GM21576 (cell line): ENCODE data around the gene MAB21L4.

Source experiments
- ATAC-seq: cut with Tn5 transposase; IDR thresholded peaks from one replicate; pipeline ENCODE4 v1.9.1; 2021; ENCODE audit warnings: mild to moderate bottlenecking, moderate library complexity; ENCODE audit not compliant: unreplicated experiment

The MAB21L4 gene

DNA sequence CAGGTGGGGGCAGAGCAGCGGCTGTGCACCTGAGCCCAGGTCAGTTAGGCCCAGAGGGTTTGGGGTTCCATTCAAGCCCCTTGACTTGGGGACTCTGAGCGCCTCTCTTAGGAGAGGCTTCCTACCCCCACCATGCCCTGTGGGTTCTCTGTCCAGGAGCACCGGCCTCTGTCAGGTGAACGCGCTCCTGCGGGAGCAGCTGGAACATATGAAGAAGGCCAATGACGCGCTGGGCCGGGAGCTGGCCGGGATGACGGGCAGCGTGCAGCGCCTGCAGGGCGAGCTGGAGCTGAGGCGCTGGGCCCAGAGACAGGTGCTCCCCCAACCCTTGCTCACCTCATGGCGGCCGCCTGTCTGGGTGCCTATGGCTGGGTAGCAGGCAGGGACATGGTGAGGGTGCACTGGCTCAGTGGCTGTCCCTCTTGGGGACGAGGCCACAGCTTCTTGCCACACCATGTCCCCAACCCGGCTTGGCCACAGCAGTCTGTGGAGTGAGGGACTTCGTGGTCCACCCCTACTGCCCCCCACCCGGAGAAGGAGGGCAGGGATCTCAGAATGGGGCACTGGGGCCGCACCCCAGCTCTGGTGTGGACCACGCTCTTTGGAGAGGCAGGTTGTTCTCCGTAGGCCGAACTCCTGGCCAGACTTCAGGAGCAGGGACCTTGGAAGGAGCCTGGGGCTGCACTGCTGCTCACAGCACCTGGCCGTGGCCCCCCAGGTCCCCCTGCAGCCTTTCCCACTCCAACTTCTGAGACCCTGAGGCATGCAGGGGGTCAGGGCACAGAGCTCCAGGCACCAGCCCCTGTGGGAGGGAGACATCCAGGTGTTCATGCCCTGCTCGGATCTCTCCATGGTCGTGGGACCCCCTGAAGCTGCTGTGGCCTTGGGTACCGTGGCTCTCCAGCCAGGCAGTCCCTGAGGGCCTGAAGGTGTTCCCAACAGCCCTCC is 29.9 kb upstream of the MAB21L4 start:
- ATAC-seq = no peak

DNA sequence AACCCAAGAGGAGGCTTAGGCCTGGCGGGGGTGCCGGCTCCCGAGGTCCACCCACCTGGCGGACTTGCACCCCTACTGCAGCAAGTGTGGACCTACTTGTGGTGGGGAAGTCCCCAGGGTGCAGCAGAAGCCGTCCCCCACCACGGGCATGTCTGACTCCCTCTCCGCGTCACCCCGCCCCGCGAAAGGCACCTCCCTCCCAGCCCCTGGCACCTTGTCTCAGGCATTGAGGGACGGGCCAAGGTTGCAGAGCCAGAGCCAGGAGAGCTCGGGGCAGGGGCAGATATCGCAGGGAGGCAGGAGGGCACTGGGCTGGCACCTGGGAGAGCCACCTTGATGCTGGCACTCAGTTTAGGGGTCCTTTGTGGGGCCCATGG is 29.2 kb upstream of the MAB21L4 start:
- ATAC-seq = no peak

DNA sequence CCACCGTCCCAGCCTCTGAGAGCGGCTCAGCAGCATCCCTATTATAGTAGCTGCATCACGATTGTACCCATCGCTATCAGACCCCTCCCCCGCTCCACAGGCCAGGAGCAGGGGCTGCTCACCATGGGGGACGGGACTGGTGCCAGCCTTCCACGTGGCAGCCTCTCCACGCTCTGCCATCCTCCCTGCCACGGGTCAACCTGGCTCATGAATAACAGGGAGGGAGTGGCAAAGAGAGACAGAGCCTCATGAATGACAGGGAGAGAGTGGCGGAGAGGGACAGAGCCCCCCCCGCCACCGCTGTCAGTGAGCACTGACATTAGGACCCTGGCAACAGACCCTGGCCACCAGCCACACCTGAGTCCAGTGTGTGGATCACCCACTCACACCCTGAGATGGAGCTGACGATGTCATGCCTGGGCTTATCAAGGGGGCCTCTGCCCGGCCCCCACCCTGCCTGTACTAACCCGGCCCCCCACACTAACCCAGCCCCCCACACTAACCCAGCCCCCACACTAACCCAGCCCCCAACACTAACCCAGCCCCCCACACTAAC is 27.1 kb upstream of the MAB21L4 start:
- ATAC-seq = no peak

DNA sequence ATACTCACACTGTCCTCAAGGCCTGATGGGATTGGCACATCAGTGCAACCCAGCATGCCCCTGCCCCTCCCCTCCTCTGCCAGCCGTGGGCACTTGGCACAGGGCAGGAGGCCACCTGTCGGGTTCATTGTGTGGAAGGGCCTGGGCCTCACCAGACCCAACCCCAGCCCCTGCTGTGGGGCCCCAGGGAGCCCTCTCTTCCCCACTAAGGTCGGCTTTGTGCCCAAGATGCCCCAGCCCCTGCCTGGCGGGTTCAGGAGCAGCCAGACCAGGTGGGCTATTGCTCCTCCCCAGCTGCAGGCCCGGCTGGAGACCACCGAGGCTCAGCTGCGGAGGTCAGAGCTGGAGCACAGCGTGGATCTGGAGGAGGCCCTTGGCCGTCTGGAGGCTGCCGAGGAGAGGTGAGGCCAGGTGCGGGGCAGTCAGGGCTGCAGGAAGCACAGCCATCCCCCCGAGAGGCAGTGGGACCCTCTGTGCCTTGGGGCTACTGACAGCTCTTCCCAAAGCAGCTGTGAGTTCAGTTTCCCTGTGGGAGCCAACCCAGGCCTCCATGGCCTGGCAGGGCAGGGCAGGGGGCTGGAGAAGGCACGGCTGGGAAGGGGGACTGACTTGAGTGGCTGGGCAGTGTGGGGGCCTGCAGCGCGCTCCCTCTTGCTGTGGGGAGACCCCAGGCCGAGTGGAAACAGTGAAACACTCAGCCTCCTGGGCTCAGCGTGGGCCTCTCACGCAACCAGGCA is 26.5 kb upstream of the MAB21L4 start:
- no peak for ATAC-seq

DNA sequence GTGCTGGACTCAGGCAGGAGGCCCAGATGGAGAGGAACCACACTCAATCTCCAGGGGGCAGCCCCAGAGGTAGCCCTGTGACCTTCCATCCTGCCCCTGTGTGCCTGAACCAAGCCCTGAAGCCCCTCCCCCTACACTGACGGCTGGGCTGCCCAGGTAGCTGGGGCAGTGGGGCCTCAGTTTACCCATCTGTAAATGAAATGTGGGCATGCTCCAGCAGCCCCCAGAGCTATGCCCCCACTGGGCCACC is 26.0 kb upstream of the MAB21L4 start:
- ATAC-seq = no peak

DNA sequence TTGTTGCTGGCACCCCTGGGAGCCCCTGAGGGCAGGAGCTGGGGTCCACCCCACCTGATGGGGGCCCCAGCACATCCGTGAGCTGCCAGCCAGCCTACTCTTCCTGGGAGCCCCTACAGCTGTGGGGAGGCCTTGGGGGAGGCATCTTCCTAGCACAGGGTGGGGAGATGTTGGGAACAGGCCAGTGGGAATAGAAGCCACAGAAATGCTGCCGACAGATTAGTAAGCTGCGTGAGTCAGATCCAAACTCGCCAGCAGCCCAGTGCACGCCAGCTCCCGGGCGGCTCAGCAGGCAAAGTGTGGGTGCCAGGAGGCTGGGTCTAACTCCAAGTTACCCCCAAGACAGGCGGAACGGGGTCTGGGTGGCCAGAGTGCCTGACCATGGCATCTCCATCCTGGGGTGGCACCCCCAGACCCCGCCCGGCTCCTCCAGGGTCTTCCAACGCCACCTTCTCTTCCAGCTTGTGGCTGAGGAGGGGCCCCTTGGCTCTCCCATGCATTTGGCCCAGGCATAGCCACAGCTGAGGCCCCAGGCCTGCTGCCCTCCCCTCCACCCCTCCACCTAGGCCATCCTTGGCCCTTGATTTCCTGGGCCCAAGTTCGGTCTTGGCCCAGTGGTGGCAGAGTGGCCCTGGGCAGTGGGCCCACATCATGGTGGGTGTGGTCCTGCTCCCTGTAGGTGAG is 25.5 kb upstream of the MAB21L4 start:
- ATAC-seq = no peak

DNA sequence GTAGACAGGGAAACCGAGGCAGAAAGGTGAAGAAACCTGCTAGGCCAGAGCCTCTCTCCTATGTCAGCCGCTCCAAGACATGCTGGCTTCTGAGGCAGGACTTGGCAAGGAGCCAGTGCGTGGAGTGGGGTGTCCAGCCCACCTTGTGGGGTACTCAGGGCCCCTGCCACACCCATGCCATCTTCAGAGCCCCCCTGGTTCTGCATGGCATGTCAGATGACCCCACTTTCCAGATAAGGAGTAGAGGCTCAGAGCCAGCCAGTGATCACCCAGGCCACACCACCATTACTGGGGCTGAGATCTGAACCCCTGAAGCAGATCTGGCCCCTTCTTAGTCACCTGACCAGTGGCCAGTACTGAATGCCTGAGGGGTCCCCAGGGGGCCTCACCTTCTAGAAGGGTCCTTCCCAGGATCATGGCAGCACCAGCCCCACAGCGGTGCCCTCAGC is 24.9 kb upstream of the MAB21L4 start:
- ATAC-seq = no peak

DNA sequence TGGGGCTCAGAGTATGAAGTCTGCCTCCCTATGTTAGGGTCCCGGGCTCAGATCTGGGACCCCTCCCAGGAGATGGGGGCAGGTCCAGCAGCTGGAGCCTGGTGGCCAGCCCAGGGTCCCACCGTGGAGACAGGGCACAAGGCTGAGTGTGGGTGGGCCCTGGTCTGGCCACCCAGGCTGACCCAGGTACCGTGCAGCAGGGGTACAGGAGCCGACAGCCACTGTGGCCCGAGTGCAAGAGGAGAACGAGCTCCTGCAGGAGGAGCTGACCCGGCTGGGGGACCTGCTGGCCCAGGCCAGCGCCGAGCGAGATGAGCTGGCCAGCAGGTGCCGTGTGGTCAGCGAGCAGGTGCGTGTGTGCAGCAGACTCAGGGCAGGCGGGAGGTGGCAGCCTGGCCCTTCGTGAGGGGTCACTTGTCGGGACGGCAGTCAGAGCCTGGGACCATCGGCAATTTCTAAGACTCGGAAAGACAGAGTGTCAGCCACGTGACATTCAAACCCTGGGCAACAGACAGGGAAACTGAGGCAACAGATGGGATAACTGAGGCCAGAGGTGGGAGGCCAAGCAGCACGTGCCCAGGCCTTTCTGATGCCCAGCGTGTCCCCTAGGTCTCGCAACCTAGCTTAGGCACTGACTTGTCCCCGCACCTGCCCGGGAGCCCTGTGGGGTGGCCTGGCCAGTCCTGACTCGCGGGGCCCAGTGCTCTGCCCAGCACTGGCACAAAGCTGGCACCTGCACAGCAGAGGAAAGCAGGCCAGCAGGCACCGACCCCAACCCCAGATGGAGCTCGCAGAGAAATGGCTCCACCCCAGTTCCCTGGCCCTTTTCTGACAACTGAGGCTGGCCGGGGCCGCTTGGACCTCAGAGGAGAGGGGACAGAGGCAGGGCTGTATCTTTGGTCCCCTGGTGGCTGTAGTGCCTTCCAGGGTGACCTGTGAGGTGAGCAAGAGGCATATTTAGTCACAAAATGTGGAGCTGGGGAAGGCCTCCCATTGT is 24.1 kb upstream of the MAB21L4 start:
- ATAC-seq = no peak

DNA sequence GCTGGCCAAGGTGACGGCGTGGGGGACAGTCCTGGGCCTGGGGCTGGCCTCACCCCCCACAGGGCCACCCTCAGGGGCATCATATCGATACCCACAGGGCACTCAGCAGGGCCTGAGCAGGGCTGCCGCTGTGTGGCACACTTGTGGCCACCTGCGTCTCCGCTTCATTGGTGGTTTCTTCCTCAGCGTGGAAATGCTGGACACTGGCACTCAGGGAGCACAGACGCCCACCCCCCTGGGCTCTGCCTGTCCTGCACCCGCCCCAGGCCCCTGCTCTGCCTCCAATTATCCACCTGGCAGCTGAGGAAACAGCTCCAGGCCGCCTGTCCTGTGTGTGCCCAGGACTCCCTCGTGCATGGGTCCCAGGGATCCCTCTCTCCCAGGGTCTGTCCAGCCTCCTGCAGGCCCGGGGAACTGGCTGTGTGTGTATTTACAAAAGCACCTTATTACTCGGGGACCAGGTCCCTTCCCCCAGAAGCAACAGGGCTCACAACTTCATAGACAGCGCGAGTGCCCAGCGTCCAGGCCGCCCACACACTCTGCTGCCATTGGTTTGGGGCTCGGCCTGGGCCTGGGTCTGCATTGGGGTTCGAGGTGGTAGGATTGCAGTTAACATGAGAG is 23.3 kb upstream of the MAB21L4 start:
- no peak for ATAC-seq

DNA sequence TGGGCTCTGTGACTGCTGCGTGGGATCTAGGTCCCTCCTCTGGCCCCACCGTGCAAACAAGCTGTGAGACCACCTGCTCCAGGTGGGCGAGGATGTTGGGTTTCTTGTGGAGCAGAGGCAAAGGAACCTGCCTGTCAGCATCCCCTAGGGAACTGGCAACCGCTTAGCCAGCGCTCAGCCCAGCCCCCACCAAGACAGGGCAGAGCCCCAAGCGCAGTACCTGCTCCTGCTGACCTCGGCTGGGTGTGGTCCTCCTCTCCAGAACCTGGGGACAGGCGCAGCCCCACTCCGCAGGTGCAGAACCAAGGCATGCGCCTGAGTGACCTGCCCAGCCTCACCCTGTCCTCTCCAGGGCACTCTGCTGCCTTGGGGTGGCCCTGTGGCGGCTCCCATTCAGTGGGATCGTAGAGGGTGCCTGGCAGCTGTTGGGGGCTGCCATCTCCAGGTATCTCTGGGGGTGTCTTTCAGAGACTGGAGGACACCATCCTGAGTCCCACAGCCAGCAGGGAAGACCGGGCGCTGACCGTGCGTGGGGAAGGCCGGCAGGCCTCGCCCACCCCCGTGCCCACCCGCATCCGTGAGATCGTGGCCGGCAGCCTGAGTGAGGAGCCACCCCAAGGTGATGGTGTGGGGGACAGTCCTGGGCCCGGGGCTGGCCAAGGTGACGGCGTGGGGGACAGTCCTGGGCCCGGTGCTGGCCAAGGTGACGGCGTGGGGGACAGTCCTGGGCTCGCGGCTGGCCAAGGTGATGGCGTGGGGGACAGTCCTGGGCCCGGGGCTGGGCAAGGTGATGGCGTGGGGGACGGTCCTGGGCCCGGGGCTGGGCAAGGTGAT is 22.5 kb upstream of the MAB21L4 start:
- no peak for ATAC-seq

DNA sequence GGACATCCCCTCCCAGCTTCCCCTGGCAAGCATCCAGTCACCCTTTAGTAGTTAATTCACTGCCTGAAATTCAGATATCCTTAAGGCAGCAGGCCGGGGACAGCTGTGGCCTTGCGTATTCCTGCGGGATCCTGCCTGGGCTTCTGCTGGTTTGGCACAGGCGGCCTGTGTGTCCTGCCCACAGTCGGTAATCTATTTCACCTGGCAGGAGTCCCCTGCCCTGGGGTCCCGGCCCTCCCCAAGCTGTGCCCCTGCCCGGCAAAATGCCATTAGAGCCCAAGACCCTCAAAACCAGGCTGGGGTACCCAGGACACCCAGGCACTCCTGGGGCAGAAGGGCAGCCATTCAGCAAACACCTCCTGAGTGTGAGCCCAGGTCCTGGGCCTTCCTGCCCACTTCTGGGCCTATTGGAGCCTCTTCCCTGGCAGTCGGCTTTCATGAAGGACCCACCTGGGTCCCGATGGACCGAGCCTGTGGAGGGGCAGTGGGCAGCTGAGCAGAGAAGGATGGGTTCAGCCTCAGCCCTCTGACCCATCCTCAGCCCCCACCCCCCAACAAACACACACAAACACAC is 21.8 kb upstream of the MAB21L4 start:
- no peak for ATAC-seq

DNA sequence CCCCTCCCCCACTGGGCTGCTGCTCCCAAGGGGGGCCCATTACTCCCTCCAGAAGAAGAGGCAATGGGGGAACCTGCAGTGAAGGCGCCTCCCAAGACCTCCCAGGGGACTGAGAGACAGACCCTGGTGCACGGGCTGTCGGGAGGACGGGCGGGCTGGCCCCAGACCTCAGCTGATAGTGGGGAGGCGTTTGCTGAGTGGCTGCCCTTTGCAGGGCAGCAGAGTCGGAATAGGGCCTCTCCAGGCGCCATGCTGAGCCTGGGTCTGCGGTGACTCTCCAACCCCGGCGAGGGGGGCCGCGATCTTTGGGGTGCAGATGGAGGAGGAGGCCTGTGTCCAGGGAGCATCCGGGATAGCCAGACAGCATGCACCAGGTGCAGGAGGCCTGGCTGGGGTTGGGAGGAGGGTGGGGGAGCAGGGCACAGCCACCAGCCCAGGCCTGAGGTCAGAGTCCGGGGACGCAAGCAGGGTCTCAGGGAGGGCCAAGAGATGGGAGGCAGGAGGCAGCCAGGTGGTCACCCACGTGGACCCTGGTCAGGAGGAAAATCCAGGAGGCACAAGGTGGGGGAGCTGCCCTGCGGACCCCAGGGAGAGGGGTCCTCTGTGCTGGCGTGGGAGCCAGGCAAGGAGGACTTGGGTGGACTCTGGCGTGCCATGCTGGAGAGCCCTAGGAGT is 21.2 kb upstream of the MAB21L4 start:
- ATAC-seq = no peak

DNA sequence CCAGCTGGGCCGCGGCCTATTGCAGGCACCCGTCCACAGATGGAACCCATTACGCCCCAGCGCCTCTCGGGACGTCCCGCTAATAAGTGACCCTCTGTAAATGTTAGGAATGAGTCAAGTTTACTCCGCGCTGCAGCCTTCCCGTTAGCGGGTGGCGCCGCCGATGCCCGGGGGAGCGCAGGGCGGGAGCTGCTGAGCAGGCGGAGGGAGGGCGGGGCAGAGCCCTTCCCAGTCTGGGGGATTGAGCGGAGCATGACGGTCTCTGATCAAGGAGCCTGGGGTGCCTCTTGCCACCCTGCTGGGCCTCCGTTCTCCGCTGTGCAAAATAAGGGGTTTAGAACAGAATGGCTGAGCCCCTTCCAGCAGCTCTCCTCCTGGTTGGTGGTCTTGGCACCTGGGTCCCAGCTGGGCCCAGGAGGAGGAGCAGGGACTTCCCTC is 20.6 kb upstream of the MAB21L4 start:
- no peak for ATAC-seq

DNA sequence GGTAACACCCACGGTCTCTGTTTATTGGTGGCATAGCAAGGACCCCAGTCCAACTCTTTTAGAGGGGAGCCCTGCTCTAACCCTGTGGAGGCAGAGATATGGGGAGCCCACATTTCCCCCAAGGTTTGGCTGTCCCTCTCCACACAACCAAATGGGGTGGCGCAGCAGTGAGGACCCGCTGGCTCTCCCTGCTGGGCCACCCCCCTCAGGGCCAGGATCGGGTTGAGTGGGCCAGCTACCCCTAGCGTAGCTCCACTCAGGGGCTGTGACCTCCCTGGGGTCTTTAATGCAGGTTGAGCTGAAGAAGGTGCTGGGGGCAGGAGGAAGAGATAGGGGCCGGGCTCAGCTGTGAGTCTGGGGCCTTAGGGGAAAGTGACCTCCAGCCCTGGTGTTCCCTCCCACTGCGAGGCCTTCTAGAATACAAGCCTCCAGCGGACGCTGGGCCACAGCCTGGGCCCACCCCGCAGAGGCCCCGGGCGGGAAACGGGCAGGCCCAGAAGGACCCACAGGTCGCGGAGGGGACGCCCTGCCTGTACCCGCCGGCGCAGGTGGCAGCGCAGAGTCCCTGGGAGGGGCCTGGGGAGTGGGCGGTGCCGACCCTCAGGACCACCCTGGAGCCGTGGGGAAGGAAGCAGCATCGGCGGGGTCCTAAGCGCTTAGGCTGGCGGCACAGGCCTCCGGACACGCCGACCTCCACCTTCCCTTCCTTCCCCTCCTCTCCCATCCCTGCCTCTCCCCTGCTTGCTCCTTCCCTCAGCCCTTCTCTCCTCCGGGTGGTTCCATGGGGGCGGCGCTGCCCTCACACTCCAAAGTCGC is 19.8 kb upstream of the MAB21L4 start:
- no peak for ATAC-seq

DNA sequence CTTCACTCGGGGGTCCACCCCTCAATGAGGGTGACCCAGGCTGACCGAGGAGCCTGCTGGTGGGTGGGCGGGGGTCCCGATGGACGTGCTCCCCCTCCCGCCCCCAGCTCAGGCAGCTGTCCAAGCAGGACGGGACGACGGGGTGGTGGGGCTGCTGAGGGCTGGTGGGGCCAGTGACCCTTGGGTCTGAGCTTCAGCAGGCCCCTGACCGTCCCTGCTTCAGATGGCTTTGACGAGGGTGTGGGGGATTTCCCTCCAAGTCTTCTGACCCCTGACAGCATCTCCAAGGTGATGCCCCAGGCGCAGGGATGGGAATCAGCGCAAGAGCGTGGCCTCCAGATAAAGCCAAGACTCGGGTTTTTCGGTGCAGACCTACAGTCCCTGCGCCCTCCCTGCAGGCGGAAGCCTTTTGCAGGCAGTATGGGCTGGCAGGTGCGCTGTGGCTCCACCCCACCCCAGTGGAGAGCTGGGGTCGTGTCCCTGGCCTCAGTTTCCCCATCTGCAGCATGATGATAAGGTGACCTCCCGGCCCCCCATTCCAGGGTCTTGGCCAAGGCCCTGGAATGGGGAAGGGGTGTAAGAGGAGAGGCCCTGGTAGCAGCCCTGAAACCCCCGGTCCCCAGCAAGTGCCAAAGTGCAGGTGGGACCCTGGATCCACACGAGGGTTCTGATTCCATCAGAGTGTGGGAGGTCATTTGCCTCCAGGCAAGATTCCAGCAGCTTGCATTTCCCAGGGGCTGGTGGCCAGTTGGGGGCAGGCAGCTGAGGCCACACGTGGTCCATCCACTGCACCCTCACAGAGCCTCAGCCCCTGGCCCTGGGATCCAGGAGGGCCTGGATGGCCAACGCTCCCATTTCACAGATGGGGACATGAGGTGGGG is 18.9 kb upstream of the MAB21L4 start:
- ATAC-seq = no peak
